ENCODE results near the gene PRXL2C.
"Not testable (repeated sequence)": the region's sequence is repeated elsewhere in the genome, so short reads cannot be mapped to it uniquely, and the experiment has no call there.

PRXL2C gene

GRCh38 chr9:96618209-96619123 lies 36.7 kb downstream of the PRXL2C start:
- peaks cover 37% of the 10 kb centered on the region for H3K79me2 ChIP-seq (ENCODE audit: control insufficient read depth, insufficient read depth, low read length)
- no peak overlapping the region for H2BK120ac ChIP-seq (ENCODE audit: low read depth, low read length)
- no peak overlapping the region for H2BK15ac ChIP-seq (replicated peaks; ENCODE audit: low read depth)
- peak overlapping the region; percentile 72 for H3K4me3 ChIP-seq (ENCODE audit: low read length)
- peak overlapping the region; percentile 79 for H3K9ac ChIP-seq (ENCODE audit: low read length)
- H2AK5ac ChIP-seq (ENCODE audit: low read length) = no peak overlapping the region
- H3K4ac ChIP-seq (ENCODE audit: low read depth, low read length) = peak overlapping the region; percentile 96
- H3K27ac ChIP-seq (ENCODE audit: low read depth, low read length) = peak overlapping the region; percentile 57
- H3K4me2 ChIP-seq (ENCODE audit: low read length) = peak overlapping the region; percentile 94
- H3K23ac ChIP-seq (ENCODE audit: low read length) = no peak overlapping the region
- H4K5ac ChIP-seq (ENCODE audit: low read length) = no peak overlapping the region
- DNase-seq = peak; percentile 44
- no peak overlapping the region for H2BK5ac ChIP-seq (ENCODE audit: low read length)
- H3K4me1 ChIP-seq (ENCODE audit: control insufficient read depth, low read depth, low read length) = peaks cover 7% of the 10 kb centered on the region
- H3K56ac ChIP-seq (ENCODE audit: low read length) = peak overlapping the region; percentile 89
- H4K8ac ChIP-seq (ENCODE audit: low read depth, low read length) = no peak overlapping the region
- peak overlapping the region; percentile 99 for H3K18ac ChIP-seq (ENCODE audit: low read length)
- peaks cover 10% of the 10 kb centered on the region for H3K79me1 ChIP-seq (ENCODE audit: low read length)
- H3K27me3 ChIP-seq (ENCODE audit: insufficient read depth, low read length, poor library complexity) = no peaks in the 10 kb centered on the region
- WGBS (ENCODE audit: extremely low coverage, insufficient coverage, low lambda C conversion rate) = no CpG with 5 or more reads among the region's 69 CpGs
- no peaks in the 10 kb centered on the region for H3K36me3 ChIP-seq (ENCODE audit: control insufficient read depth, insufficient read depth, low read length)

GRCh38 chr9:96617439-96618185 lies 37.5 kb downstream of the PRXL2C start:
- Histone ChIP-seq H3K4ac (ENCODE audit: low read depth, low read length) (no peak overlapping the region), H3K23ac (ENCODE audit: low read length) (no peak overlapping the region), H2AK5ac (ENCODE audit: low read length) (no peak overlapping the region), H3K18ac (ENCODE audit: low read length) (no peak overlapping the region), H3K27ac (ENCODE audit: low read depth, low read length) (no peak overlapping the region), H3K36me3 (ENCODE audit: control insufficient read depth, insufficient read depth, low read length) (no peaks in the 10 kb centered on the region), H3K27me3 (ENCODE audit: insufficient read depth, low read length, poor library complexity) (no peaks in the 10 kb centered on the region), H3K4me2 (ENCODE audit: low read length) (peak overlapping the region; percentile 94), H4K5ac (ENCODE audit: low read length) (no peak overlapping the region), H2BK15ac (replicated peaks; ENCODE audit: low read depth) (no peak overlapping the region), H3K79me1 (ENCODE audit: low read length) (peaks cover 10% of the 10 kb centered on the region), H3K56ac (ENCODE audit: low read length) (peak overlapping the region; percentile 89), H4K8ac (ENCODE audit: low read depth, low read length) (no peak overlapping the region), H3K9ac (ENCODE audit: low read length) (peak overlapping the region; percentile 79), H2BK5ac (ENCODE audit: low read length) (no peak overlapping the region), H3K79me2 (ENCODE audit: control insufficient read depth, insufficient read depth, low read length) (peaks cover 41% of the 10 kb centered on the region), H3K4me1 (ENCODE audit: control insufficient read depth, low read depth, low read length) (peaks cover 7% of the 10 kb centered on the region), H3K4me3 (ENCODE audit: low read length) (peak overlapping the region; percentile 72), H2BK120ac (ENCODE audit: low read depth, low read length) (no peak overlapping the region)
- no CpG with 5 or more reads among the region's 22 CpGs for WGBS (ENCODE audit: extremely low coverage, insufficient coverage, low lambda C conversion rate)
- no peak for DNase-seq

GRCh38 chr9:96616817-96617438 lies 38.2 kb downstream of the PRXL2C start:
- Histone ChIP-seq H3K56ac (ENCODE audit: low read length) (no peak overlapping the region), H3K4me1 (ENCODE audit: control insufficient read depth, low read depth, low read length) (peaks cover 11% of the 10 kb centered on the region), H3K79me1 (ENCODE audit: low read length) (peaks cover 15% of the 10 kb centered on the region), H2BK15ac (replicated peaks; ENCODE audit: low read depth) (no peak overlapping the region), H2AK5ac (ENCODE audit: low read length) (no peak overlapping the region), H2BK5ac (ENCODE audit: low read length) (no peak overlapping the region), H3K23ac (ENCODE audit: low read length) (no peak overlapping the region), H3K36me3 (ENCODE audit: control insufficient read depth, insufficient read depth, low read length) (no peaks in the 10 kb centered on the region), H3K9ac (ENCODE audit: low read length) (no peak overlapping the region), H3K4me2 (ENCODE audit: low read length) (no peak overlapping the region), H3K27me3 (ENCODE audit: insufficient read depth, low read length, poor library complexity) (no peaks in the 10 kb centered on the region), H3K4me3 (ENCODE audit: low read length) (no peak overlapping the region), H3K27ac (ENCODE audit: low read depth, low read length) (no peak overlapping the region), H3K18ac (ENCODE audit: low read length) (no peak overlapping the region), H3K79me2 (ENCODE audit: control insufficient read depth, insufficient read depth, low read length) (peaks cover 46% of the 10 kb centered on the region), H4K8ac (ENCODE audit: low read depth, low read length) (no peak overlapping the region), H4K5ac (ENCODE audit: low read length) (no peak overlapping the region), H2BK120ac (ENCODE audit: low read depth, low read length) (no peak overlapping the region), H3K4ac (ENCODE audit: low read depth, low read length) (no peak overlapping the region)
- no CpG with 5 or more reads among the region's 7 CpGs for WGBS (ENCODE audit: extremely low coverage, insufficient coverage, low lambda C conversion rate)
- no peak for DNase-seq

- H4K5ac ChIP-seq (ENCODE audit: low read length) = no peak overlapping the region
- peaks cover 49% of the 10 kb centered on the region for H3K79me2 ChIP-seq (ENCODE audit: control insufficient read depth, insufficient read depth, low read length)
- peaks cover 15% of the 10 kb centered on the region for H3K79me1 ChIP-seq (ENCODE audit: low read length)
- H2BK5ac ChIP-seq (ENCODE audit: low read length) = no peak overlapping the region
- no peak overlapping the region for H3K27ac ChIP-seq (ENCODE audit: low read depth, low read length)
- H3K27me3 ChIP-seq (ENCODE audit: insufficient read depth, low read length, poor library complexity) = no peaks in the 10 kb centered on the region
- no peak overlapping the region for H3K18ac ChIP-seq (ENCODE audit: low read length)
- no peak overlapping the region for H3K56ac ChIP-seq (ENCODE audit: low read length)
- DNase-seq = no peak
- no CpG with 5 or more reads among the region's 6 CpGs for WGBS (ENCODE audit: extremely low coverage, insufficient coverage, low lambda C conversion rate)
- H3K4me3 ChIP-seq (ENCODE audit: low read length) = no peak overlapping the region
- H3K4ac ChIP-seq (ENCODE audit: low read depth, low read length) = no peak overlapping the region
- no peak overlapping the region for H3K9ac ChIP-seq (ENCODE audit: low read length)
- H3K4me2 ChIP-seq (ENCODE audit: low read length) = no peak overlapping the region
- H4K8ac ChIP-seq (ENCODE audit: low read depth, low read length) = no peak overlapping the region
- no peak overlapping the region for H2BK120ac ChIP-seq (ENCODE audit: low read depth, low read length)
- no peak overlapping the region for H2BK15ac ChIP-seq (replicated peaks; ENCODE audit: low read depth)
- no peak overlapping the region for H2AK5ac ChIP-seq (ENCODE audit: low read length)
- H3K36me3 ChIP-seq (ENCODE audit: control insufficient read depth, insufficient read depth, low read length) = no peaks in the 10 kb centered on the region
- peaks cover 9% of the 10 kb centered on the region for H3K4me1 ChIP-seq (ENCODE audit: control insufficient read depth, low read depth, low read length)
- H3K23ac ChIP-seq (ENCODE audit: low read length) = no peak overlapping the region
These were observed 39.7 kb downstream of the PRXL2C start for GRCh38 chr9:96615411-96615810.

GRCh38 chr9:96614664-96615063 lies 40.5 kb downstream of the PRXL2C start:
- not testable (repeated sequence) for H4K8ac ChIP-seq (ENCODE audit: low read depth, low read length); H2BK5ac ChIP-seq (ENCODE audit: low read length); H2AK5ac ChIP-seq (ENCODE audit: low read length); H2BK15ac ChIP-seq (replicated peaks; ENCODE audit: low read depth); H3K56ac ChIP-seq (ENCODE audit: low read length); H3K36me3 ChIP-seq (ENCODE audit: control insufficient read depth, insufficient read depth, low read length); H3K4me1 ChIP-seq (ENCODE audit: control insufficient read depth, low read depth, low read length); H2BK120ac ChIP-seq (ENCODE audit: low read depth, low read length); H3K18ac ChIP-seq (ENCODE audit: low read length); H4K5ac ChIP-seq (ENCODE audit: low read length); H3K27ac ChIP-seq (ENCODE audit: low read depth, low read length); H3K4me3 ChIP-seq (ENCODE audit: low read length); H3K9ac ChIP-seq (ENCODE audit: low read length); DNase-seq; H3K23ac ChIP-seq (ENCODE audit: low read length); H3K27me3 ChIP-seq (ENCODE audit: insufficient read depth, low read length, poor library complexity); H3K4ac ChIP-seq (ENCODE audit: low read depth, low read length); H3K4me2 ChIP-seq (ENCODE audit: low read length)
- peaks cover 15% of the 10 kb centered on the region for H3K79me1 ChIP-seq (ENCODE audit: low read length)
- WGBS (ENCODE audit: extremely low coverage, insufficient coverage, low lambda C conversion rate) = no CpG with 5 or more reads among the region's 4 CpGs
- peaks cover 49% of the 10 kb centered on the region for H3K79me2 ChIP-seq (ENCODE audit: control insufficient read depth, insufficient read depth, low read length)
